Hematopoietic multipotent progenitor cell treated with erythropoietin and hydrocortisone succinate and interleukin-3 and kit ligand, for 15 days (in vitro differentiated cells): Measurements from ENCODE around the gene CDH6.

Experiments
- DNase-seq: peaks from one replicate; pipeline ENCODE4 v3.0.0-alpha.2; 2015; ENCODE audit warnings: low spot score

CDH6 gene

GRCh38 chr5:31377274-31377946, 183.9 kb downstream of the CDH6 start:
- no peak for DNase-seq

DNA sequence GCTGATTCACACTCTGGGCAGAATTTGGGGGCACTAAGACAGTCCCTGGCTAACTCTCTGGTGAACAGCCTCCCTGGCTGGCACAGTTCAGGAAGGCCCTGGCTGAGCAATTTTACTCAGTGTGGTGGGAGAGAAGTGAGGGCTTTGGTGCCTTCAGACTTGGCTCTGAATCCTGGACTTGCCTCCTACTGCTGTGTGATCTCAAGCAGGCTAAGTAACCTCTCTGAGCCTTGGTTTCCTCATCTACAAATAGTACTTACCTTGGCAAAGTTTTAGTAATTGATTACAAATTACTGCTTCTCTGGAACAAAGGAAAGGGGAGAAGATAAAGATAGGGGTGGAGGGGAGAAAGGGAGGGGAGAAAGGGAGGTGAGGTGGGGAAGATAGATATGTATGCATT, 184.7 kb downstream of the CDH6 start:
- no peak for DNase-seq
